Suprapubic skin (tissue), 4 donors: ENCODE data around the gene CACNG8.

ENCODE experiments used
- CTCF ChIP-seq, 2 donors: fragments of 200-600 bp in 1 of 2; fragments of 450-650 bp in 1 of 2; sonication (generic) in 1 of 2; IDR thresholded peaks; one replicate each; pipeline ENCODE4 v1.5.1; 2016 to 2019; ENCODE audit warnings: antibody characterized with exemption in 2 of 2, mild to moderate bottlenecking in 1 of 2, moderate library complexity in 1 of 2
- POLR2A ChIP-seq, 2 donors: fragments of 450-650 bp; IDR thresholded peaks; one replicate each; pipeline ENCODE4 v1.6.1; 2017; ENCODE audit warnings: antibody characterized with exemption in 2 of 2, mild to moderate bottlenecking in 2 of 2, moderate library complexity in 2 of 2
- POLR2AphosphoS5 ChIP-seq, 3 donors: sonication (generic); formaldehyde crosslinking; IDR thresholded peaks; one replicate each; pipeline ENCODE4 v1.6.1; 2017; ENCODE audit warnings: antibody characterized with exemption in 3 of 3

GRCh38 chr19:53945441-53945840 lies 17.3 kb upstream of the CACNG8 start:
- TF ChIP-seq POLR2A (IDR thresholded peaks at IDR 0.05) (no peak), CTCF (IDR thresholded peaks at IDR 0.05) (no peak), POLR2AphosphoS5 (IDR thresholded peaks at IDR 0.05) (no peak)
